Trophoblast cell (in vitro differentiated cells and primary cell): Measurements from ENCODE around the gene CXADR.

ENCODE experiments used
- DNase-seq, 2 donors: peaks; one replicate each; pipeline ENCODE4 v3.0.0-alpha.2; 2016
- H2AFZ ChIP-seq: 2 replicates; pipeline ENCODE4 v1.6.1; 2013; ENCODE audit warnings: low read length, moderate library complexity, mild to moderate bottlenecking; ENCODE audit not compliant: insufficient read depth, poor library complexity
- H2AK5ac ChIP-seq: 2 replicates; pipeline ENCODE4 v1.6.1; 2013; ENCODE audit warnings: mild to moderate bottlenecking, low read length
- H2BK120ac ChIP-seq: 2 replicates; pipeline ENCODE4 v1.6.1; 2013; ENCODE audit warnings: low read length, mild to moderate bottlenecking, moderate library complexity; ENCODE audit not compliant: insufficient read depth, poor library complexity
- H2BK12ac ChIP-seq: 2 replicates; pipeline ENCODE4 v1.6.1; 2013; ENCODE audit warnings: mild to moderate bottlenecking, low read length, moderate library complexity
- H2BK5ac ChIP-seq: 2 replicates; pipeline ENCODE4 v1.6.1; 2013; ENCODE audit warnings: low read length, low read depth, moderate library complexity, mild to moderate bottlenecking; ENCODE audit not compliant: poor library complexity
- H3K14ac ChIP-seq: 2 replicates; pipeline ENCODE4 v1.6.1; 2013; ENCODE audit warnings: mild to moderate bottlenecking, low read length
- H3K18ac ChIP-seq: 2 replicates; pipeline ENCODE4 v1.6.1; 2013; ENCODE audit warnings: mild to moderate bottlenecking, low read length
- H3K23ac ChIP-seq: 2 replicates; pipeline ENCODE4 v1.6.1; 2013; ENCODE audit warnings: low read length
- H3K27ac ChIP-seq: 2 replicates; pipeline ENCODE4 v1.5.1; 2013; ENCODE audit warnings: low read depth, mild to moderate bottlenecking, inconsistent platforms, low read length, moderate library complexity
- H3K27me3 ChIP-seq: 2 replicates; pipeline ENCODE4 v1.6.1; 2013; ENCODE audit warnings: inconsistent platforms, mild to moderate bottlenecking, low read length, moderate library complexity; ENCODE audit not compliant: insufficient read depth
- H3K36me3 ChIP-seq, 2 experiments: 1 replicate in 1 of 2; 2 replicates in 1 of 2; pipeline ENCODE4 v1.6.1; 2013; ENCODE audit warnings: low read length in 2 of 2, mild to moderate bottlenecking in 2 of 2, moderate library complexity in 1 of 2; ENCODE audit not compliant: insufficient read depth in 2 of 2, control insufficient read depth in 1 of 2
- H3K4ac ChIP-seq: 2 replicates; pipeline ENCODE4 v1.6.1; 2013; ENCODE audit warnings: low read depth, mild to moderate bottlenecking, low read length, moderate library complexity
- H3K4me1 ChIP-seq, 2 experiments: 1 replicate in 1 of 2; 2 replicates in 1 of 2; pipeline ENCODE4 v1.6.1; 2013; ENCODE audit warnings: low read length in 2 of 2, mild to moderate bottlenecking in 2 of 2, moderate library complexity in 1 of 2; ENCODE audit not compliant: insufficient read depth in 2 of 2, control insufficient read depth in 1 of 2
- H3K4me2 ChIP-seq: 2 replicates; pipeline ENCODE4 v1.6.1; 2013; ENCODE audit warnings: inconsistent platforms, mild to moderate bottlenecking, low read length, moderate library complexity
- H3K4me3 ChIP-seq: 2 replicates; pipeline ENCODE4 v1.5.1; 2013; ENCODE audit warnings: mild to moderate bottlenecking, low read depth, low read length, inconsistent platforms
- H3K79me1 ChIP-seq: one replicate; pipeline ENCODE4 v1.6.1; 2013; ENCODE audit warnings: low read length
- H3K79me2 ChIP-seq: 2 replicates; pipeline ENCODE4 v1.6.1; 2013; ENCODE audit warnings: low read length, mild to moderate bottlenecking; ENCODE audit not compliant: control insufficient read depth, insufficient read depth, poor library complexity
- H3K9ac ChIP-seq: 2 replicates; pipeline ENCODE4 v1.6.1; 2013; ENCODE audit warnings: mild to moderate bottlenecking, low read length
- H3K9me3 ChIP-seq: 2 replicates; pipeline ENCODE4 v1.6.1; 2013; ENCODE audit warnings: low read depth, mild to moderate bottlenecking, control low read depth, inconsistent platforms, low read length; ENCODE audit not compliant: insufficient read depth
- H4K12ac ChIP-seq: 2 replicates; pipeline ENCODE4 v1.6.1; 2013; ENCODE audit warnings: low read depth, mild to moderate bottlenecking, low read length, moderate library complexity
- H4K8ac ChIP-seq: 2 replicates; pipeline ENCODE4 v1.6.1; 2013; ENCODE audit warnings: low read depth, mild to moderate bottlenecking, low read length, moderate library complexity
- H4K91ac ChIP-seq: one replicate; pipeline ENCODE4 v1.6.1; 2013; ENCODE audit warnings: low read depth, mild to moderate bottlenecking, low read length, moderate library complexity
- WGBS: extraction: QIAGEN DNeasy Blood & Tissue Kit; methylation state at CpG from one replicate; pipeline ENCODE4 v1.1.7; 2013; ENCODE audit warnings: missing lambda C conversion rate; ENCODE audit not compliant: insufficient read length, insufficient coverage; ENCODE audit errors: extremely low coverage; 5-methylcytosine and 5-hydroxymethylcytosine counted together

CXADR gene

DNA sequence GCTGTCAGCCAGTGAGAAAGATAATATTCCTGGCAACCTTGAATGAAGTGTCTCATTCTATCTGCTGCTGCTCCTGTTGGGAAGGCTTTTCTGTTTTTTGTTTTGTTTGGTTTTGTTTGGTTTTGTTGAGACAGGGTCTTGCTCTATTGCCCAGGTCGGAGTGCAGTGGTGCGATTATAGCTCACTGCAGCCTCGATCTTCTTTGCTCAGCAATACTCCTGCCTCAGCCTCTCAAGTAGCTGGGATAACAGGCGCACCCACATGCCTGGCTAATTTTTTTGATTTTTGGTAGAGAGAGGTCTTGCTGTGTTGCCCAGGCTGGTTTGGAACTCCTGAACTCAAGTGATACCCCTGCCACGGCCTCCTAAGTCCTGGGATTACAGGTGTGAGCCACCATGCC lies 62.2 kb downstream of the CXADR start:
- no peak overlapping the region for H2AK5ac ChIP-seq
- H3K9ac ChIP-seq: no peak overlapping the region
- no peak for DNase-seq
- no peak overlapping the region for H2BK5ac ChIP-seq
- no peak overlapping the region for H3K23ac ChIP-seq
- H3K4me2 ChIP-seq: no peak overlapping the region
- H3K79me2 ChIP-seq: no peaks in the 10 kb centered on the region
- H2BK120ac ChIP-seq: no peak overlapping the region
- no peak overlapping the region for H2BK12ac ChIP-seq
- WGBS: no CpG with 5 or more reads among the region's 5 CpGs
- H3K9me3 ChIP-seq: no peaks in the 10 kb centered on the region
- no peak overlapping the region for H3K18ac ChIP-seq
- H3K4ac ChIP-seq: no peak overlapping the region
- H3K14ac ChIP-seq: no peak overlapping the region
- H4K91ac ChIP-seq: no peak overlapping the region
- H3K4me3 ChIP-seq: no peak overlapping the region
- H3K36me3 ChIP-seq: peaks cover 0 to 3% of the 10 kb centered on the region in 2 experiments
- no peaks in the 10 kb centered on the region for H3K4me1 ChIP-seq
- no peaks in the 10 kb centered on the region for H3K79me1 ChIP-seq
- no peak overlapping the region for H3K27ac ChIP-seq
- H2AFZ ChIP-seq: no peak overlapping the region
- H3K27me3 ChIP-seq: no peaks in the 10 kb centered on the region
- no peak overlapping the region for H4K8ac ChIP-seq
- H4K12ac ChIP-seq: no peak overlapping the region

DNA sequence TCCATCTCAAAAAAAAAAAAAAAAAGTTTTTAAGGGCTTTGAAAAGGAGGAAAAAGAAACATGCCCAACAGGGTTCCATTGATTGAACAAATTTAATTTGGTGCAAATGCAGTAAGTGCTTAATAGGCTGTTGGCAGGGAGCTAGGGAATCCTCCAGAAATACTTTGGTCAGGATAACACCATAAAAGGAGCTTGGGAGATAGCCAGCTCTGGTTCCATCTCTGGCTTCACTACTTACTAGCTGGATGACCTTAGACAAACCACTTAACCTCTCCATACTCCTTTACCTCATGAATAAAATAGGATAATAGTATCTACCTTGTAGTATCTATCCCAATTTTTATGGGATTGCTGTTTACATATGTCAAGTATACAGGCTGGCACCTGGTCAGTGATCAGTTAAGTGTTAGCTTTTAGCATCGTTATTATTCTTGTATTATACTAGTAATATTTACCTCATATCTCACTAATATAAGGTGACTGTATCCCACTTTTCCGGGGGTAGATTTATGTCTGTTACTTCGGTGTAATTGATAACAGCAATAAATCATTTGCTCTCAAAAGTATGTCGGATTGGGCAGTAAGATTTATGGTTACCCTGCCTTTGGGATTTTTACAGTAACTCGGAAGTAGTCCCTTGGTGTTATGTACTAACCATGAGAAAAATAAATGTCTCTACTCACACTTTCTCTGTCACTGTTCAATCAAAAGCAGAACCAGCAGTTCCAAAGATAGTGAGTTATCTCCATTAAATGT lies 63.4 kb downstream of the CXADR start:
- H2BK12ac ChIP-seq: no peak overlapping the region
- H4K91ac ChIP-seq: no peak overlapping the region
- H3K36me3 ChIP-seq: peaks cover 0 to 3% of the 10 kb centered on the region in 2 experiments
- H3K18ac ChIP-seq: no peak overlapping the region
- no peak overlapping the region for H3K4me3 ChIP-seq
- no peak overlapping the region for H3K4me2 ChIP-seq
- no CpG with 5 or more reads among the region's 5 CpGs for WGBS
- no peaks in the 10 kb centered on the region for H3K27me3 ChIP-seq
- H3K9ac ChIP-seq: no peak overlapping the region
- DNase-seq: no peak
- no peaks in the 10 kb centered on the region for H3K79me2 ChIP-seq
- no peak overlapping the region for H3K27ac ChIP-seq
- no peaks in the 10 kb centered on the region for H3K79me1 ChIP-seq
- H3K9me3 ChIP-seq: no peaks in the 10 kb centered on the region
- H3K4ac ChIP-seq: no peak overlapping the region
- no peak overlapping the region for H2AFZ ChIP-seq
- no peak overlapping the region for H4K8ac ChIP-seq
- no peak overlapping the region for H2BK120ac ChIP-seq
- no peak overlapping the region for H3K23ac ChIP-seq
- H3K4me1 ChIP-seq: no peaks in the 10 kb centered on the region
- H2BK5ac ChIP-seq: no peak overlapping the region
- no peak overlapping the region for H4K12ac ChIP-seq
- H3K14ac ChIP-seq: no peak overlapping the region
- H2AK5ac ChIP-seq: no peak overlapping the region

GRCh38 chr21:17577701-17578100 lies 64.9 kb downstream of the CXADR start:
- Histone ChIP-seq H4K8ac (no peak overlapping the region), H2BK120ac (no peak overlapping the region), H3K23ac (no peak overlapping the region), H4K12ac (no peak overlapping the region), H3K36me3 (peaks cover 0 to 3% of the 10 kb centered on the region in 2 experiments), H3K4me2 (no peak overlapping the region), H3K79me2 (no peaks in the 10 kb centered on the region), H2BK12ac (no peak overlapping the region), H3K9me3 (no peaks in the 10 kb centered on the region), H2AK5ac (no peak overlapping the region), H3K18ac (no peak overlapping the region), H3K9ac (no peak overlapping the region), H3K27ac (no peak overlapping the region), H3K27me3 (no peaks in the 10 kb centered on the region), H4K91ac (no peak overlapping the region), H3K4me1 (no peaks in the 10 kb centered on the region), H3K4ac (no peak overlapping the region), H3K4me3 (no peak overlapping the region), H3K79me1 (no peaks in the 10 kb centered on the region), H2AFZ (no peak overlapping the region), H2BK5ac (no peak overlapping the region), H3K14ac (no peak overlapping the region)
- no CpG with 5 or more reads among the region's 1 CpG for WGBS
- DNase-seq: no peak

DNA sequence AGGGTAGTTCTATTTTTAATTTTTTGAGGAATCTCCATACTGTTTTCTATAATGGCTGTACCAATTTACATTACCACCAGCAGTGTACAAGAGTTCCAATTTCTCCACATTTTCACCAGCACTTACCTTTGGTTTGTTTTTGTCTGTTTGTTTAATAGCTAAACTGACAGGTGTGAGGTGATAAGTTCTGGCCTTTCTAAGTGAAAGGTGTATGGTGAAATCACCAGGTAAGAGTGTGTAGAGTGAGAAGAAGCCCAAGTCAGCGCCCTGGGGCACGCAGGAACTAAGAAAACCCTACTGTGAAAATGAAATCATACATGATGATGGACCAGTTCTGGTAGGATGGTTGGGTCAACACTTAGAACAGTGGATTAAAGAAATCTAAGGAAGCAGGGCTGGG lies 65.3 kb downstream of the CXADR start:
- no peak overlapping the region for H2AFZ ChIP-seq
- no peak overlapping the region for H4K12ac ChIP-seq
- H2AK5ac ChIP-seq: no peak overlapping the region
- H3K79me2 ChIP-seq: no peaks in the 10 kb centered on the region
- no peak overlapping the region for H3K18ac ChIP-seq
- no peak overlapping the region for H3K27ac ChIP-seq
- H3K4me2 ChIP-seq: no peak overlapping the region
- no peak overlapping the region for H4K8ac ChIP-seq
- DNase-seq: no peak
- no peak overlapping the region for H4K91ac ChIP-seq
- H3K23ac ChIP-seq: no peak overlapping the region
- H3K36me3 ChIP-seq: peaks cover 0 to 3% of the 10 kb centered on the region in 2 experiments
- no peak overlapping the region for H3K4ac ChIP-seq
- no peak overlapping the region for H3K14ac ChIP-seq
- no CpG with 5 or more reads among the region's 2 CpGs for WGBS
- H2BK5ac ChIP-seq: no peak overlapping the region
- no peak overlapping the region for H2BK12ac ChIP-seq
- no peaks in the 10 kb centered on the region for H3K79me1 ChIP-seq
- no peaks in the 10 kb centered on the region for H3K9me3 ChIP-seq
- H3K4me1 ChIP-seq: no peaks in the 10 kb centered on the region
- no peak overlapping the region for H3K4me3 ChIP-seq
- H3K27me3 ChIP-seq: no peaks in the 10 kb centered on the region
- H3K9ac ChIP-seq: no peak overlapping the region
- no peak overlapping the region for H2BK120ac ChIP-seq
